SJCRH30 (cell line): ENCODE data around the gene PLEKHH1. TPM values are rescaled to one million over a fixed set of nuclear protein-coding genes. Genes with fewer than 3 reads are reported as not detected.
A peak's percentile ranks its signal among the peaks of the same experiment; 100 is the strongest.
"Not testable (repeated sequence)": the region's sequence is repeated elsewhere in the genome, so short reads cannot be mapped to it uniquely, and the experiment has no call there.

Experiments
- DNase-seq, 2 experiments: peaks; one replicate each; pipeline ENCODE4 v3.0.0-alpha.2; 2015 to 2020
- H3K27ac ChIP-seq: fragments of 250-450 bp; sonication (Bioruptor Pico); 2 replicates; pipeline ENCODE4 v1.5.1; 2020; ENCODE audit warnings: mild to moderate bottlenecking, moderate library complexity
- H3K27me3 ChIP-seq: fragments of 250-450 bp; sonication (Bioruptor Pico); 2 replicates; pipeline ENCODE4 v1.5.1; 2020; ENCODE audit warnings: mild to moderate bottlenecking, moderate library complexity
- H3K36me3 ChIP-seq: fragments of 250-450 bp; sonication (Bioruptor Pico); 2 replicates; pipeline ENCODE4 v1.5.1; 2020; ENCODE audit warnings: mild to moderate bottlenecking, moderate library complexity
- H3K4me1 ChIP-seq: fragments of 250-450 bp; sonication (Bioruptor Pico); 2 replicates; pipeline ENCODE4 v1.5.1; 2020; ENCODE audit warnings: mild to moderate bottlenecking, moderate library complexity
- H3K4me3 ChIP-seq: fragments of 250-450 bp; sonication (Bioruptor Pico); 2 replicates; pipeline ENCODE4 v1.5.1; 2020; ENCODE audit warnings: mild to moderate bottlenecking, moderate library complexity
- H3K9me3 ChIP-seq: fragments of 250-450 bp; sonication (Bioruptor Pico); replicated peaks from 2 replicates; pipeline ENCODE4 v1.5.1; 2020; ENCODE audit warnings: mild to moderate bottlenecking, moderate library complexity
- total RNA-seq: library from RNA; depleted of rRNA; stranded (reverse); fragments of >200 nt; shearing (Covaris generic); gene quantifications from 2 replicates; pipeline ENCODE4 v1.2.3, GENCODE V29; 2014

Gene PLEKHH1
- total RNA-seq, 1 experiment from 2014 or later: 0.75 TPM

DNA sequence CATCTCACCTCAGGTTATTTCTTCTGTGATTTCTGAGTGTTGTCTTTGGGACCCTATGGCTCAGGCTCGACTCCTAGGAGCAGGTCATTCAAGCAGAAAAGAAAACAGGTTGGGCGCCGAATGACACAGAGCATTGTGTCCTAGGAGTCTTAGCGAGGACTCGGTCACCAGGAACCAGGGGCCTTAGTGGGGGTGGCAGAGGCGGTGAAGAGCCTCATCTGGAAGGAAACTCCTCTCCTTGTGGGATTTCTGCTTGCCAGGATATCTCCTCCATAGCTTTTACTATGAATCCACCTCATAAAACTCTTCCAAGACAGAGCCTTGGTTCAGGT, 630 bp downstream of the PLEKHH1 start:
- Histone ChIP-seq H3K27ac (no peak overlapping the region), H3K4me3 (peak overlapping the region; percentile 70)
- DNase-seq: no peak

DNA sequence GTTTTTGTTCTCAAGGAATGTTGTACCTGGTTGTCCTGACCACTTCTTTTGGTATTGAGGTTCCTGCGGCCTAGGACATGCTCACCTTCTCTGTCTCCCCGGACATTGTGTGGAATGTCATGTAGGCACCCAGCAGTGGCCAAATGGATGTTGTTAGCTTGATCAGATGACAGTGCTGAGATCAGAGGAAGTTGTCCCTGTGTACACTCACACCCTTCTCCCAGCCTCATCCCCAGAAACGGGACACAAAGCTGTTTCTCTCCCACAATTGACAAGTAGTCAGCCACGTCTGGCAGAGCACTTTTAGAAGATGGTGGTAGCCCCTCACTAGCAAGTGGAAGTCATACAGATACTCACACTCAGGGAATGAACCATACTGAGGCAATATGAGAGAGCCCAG, 3.0 kb downstream of the PLEKHH1 start:
- Histone ChIP-seq H3K27ac (no peak overlapping the region), H3K4me3 (no peak overlapping the region)

More for the DNA sequence above, 630 bp downstream of the PLEKHH1 start:
- no peaks in the 10 kb centered on the region for H3K4me1 ChIP-seq
- H3K9me3 ChIP-seq: no peaks in the 10 kb centered on the region
- peaks cover 7% of the 10 kb centered on the region; the same call in 1 of the 2 replicates for H3K27me3 ChIP-seq
- H3K36me3 ChIP-seq: no peaks in the 10 kb centered on the region

DNA sequence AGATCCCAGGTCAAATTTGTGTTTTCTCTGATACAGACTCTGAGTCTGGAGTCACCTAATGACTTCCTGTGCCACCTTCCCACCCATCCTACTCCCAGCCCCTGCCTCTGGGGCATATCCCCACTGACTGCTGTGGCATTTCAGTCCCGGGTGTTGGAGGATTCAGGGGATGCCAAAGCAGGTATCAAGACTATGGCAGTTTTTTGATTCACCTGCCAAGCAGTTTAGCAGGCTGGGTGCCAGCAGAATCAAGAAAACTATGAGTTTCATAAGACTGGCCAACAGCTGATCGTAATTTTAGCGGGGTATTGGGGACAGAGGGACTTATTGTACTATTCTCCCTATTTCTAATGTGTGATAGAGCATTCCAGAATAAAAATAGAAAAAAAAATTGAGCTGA, 4.6 kb downstream of the PLEKHH1 start:
- Histone ChIP-seq H3K27ac (no peak overlapping the region), H3K36me3 (no peaks in the 10 kb centered on the region), H3K27me3 (no peaks in the 10 kb centered on the region), H3K4me3 (no peak overlapping the region), H3K4me1 (no peaks in the 10 kb centered on the region), H3K9me3 (no peaks in the 10 kb centered on the region)
- DNase-seq: no peak

More for the DNA sequence above, 3.0 kb downstream of the PLEKHH1 start:
- H3K27me3 ChIP-seq: peaks cover 7% of the 10 kb centered on the region; the same call in 1 of the 2 replicates
- no peaks in the 10 kb centered on the region for H3K4me1 ChIP-seq
- no peak for DNase-seq
- no peaks in the 10 kb centered on the region for H3K9me3 ChIP-seq
- no peaks in the 10 kb centered on the region for H3K36me3 ChIP-seq

DNA sequence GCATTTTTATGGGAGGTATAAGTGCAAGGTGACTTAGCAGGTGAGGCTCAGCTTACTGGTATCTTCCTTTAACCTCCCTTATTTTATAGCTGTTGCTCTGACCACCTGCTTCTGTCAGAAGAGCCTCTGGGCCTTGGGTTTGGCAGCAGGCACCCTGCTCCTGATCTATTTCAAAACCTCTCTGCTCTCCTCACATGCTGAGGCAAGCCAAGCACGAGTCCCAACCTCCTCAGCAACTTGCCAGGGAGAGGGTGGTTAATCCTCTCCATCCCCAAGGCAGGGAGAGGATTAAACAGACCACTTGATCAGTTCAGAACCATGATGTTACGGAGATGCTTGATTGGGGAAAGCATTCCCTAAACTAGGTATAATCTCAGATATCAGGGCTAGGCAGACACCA, 5.4 kb downstream of the PLEKHH1 start:
- no peaks in the 10 kb centered on the region for H3K36me3 ChIP-seq
- no peak for DNase-seq
- H3K4me1 ChIP-seq: no peaks in the 10 kb centered on the region
- no peak overlapping the region for H3K27ac ChIP-seq
- H3K4me3 ChIP-seq: no peak overlapping the region
- no peaks in the 10 kb centered on the region for H3K9me3 ChIP-seq
- H3K27me3 ChIP-seq: no peaks in the 10 kb centered on the region

DNA sequence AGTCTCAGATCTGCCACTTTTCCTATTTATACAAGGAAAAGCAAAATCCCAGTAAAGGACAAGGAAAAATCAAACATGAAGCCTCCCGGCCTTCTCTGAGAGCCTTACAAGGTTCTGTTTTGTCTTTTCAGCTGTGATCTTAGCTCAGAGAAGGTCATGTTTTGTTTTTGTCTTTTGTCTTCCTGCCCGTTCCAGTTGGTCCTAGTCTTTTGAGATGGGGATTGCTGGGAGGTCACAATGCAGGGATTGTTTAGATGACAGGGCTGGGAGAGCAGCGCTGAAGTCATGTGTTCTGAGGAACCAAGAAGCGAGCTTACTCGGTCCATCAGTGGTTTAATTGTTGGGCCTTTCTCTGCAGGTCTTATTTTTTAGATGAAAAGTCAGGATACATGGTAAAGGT, 6.0 kb downstream of the PLEKHH1 start:
- DNase-seq: peak in 1 of 2 experiments; percentile 49
- H3K27ac ChIP-seq: no peak overlapping the region
- no peaks in the 10 kb centered on the region for H3K36me3 ChIP-seq

DNA sequence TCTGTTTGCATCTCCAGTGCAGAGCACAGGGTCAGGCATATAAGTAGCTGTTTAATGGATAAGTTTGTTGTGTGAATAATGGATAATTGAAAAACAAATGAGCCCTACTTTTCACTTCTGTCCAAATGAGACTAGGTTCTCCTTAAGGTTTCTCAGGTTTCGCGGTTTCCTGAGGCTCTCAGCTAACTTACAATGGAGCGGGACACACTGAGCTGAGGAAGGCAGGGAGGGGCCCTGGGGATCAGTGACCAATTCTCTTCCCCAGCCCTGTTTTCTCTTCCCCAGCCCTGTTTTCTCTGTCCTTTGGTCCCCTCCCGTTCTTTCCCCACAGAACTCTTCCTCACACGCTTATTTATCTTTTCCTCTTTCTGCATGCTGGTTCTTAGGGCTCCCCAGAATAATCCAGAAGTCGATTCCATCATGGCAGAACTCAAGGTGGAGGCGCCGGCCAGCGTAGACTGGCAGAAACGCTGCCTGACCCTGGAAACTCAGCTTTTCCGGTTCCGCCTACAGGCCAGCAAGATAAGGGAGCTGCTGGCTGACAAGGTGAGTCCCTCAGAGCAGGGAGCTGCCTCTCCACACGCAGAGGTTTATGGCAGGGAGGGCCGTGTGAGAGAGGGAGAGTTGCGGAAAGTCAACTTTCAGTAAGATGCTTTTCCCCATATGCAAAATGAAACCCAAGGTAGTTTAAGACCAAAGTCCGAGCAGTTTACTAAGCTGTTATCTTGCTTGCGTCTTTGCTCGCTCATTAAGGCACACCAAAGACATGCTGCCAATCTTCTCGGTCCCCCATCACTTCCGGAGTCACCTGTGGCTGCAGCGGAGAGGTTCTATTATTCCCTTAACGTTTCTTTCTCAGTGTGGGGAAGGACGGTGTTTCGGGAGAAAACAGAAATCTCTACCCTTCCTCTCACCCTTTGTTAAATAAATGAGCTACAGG, 8.6 kb downstream of the PLEKHH1 start:
- Histone ChIP-seq H3K4me1 (no peaks in the 10 kb centered on the region), H3K36me3 (no peaks in the 10 kb centered on the region), H3K27me3 (no peaks in the 10 kb centered on the region), H3K27ac (no peak overlapping the region), H3K4me3 (no peak overlapping the region), H3K9me3 (no peaks in the 10 kb centered on the region)
- no peak for DNase-seq

More for the DNA sequence above, 6.0 kb downstream of the PLEKHH1 start:
- no peaks in the 10 kb centered on the region for H3K4me1 ChIP-seq
- H3K27me3 ChIP-seq: no peaks in the 10 kb centered on the region
- H3K4me3 ChIP-seq: no peak overlapping the region
- no peaks in the 10 kb centered on the region for H3K9me3 ChIP-seq

DNA sequence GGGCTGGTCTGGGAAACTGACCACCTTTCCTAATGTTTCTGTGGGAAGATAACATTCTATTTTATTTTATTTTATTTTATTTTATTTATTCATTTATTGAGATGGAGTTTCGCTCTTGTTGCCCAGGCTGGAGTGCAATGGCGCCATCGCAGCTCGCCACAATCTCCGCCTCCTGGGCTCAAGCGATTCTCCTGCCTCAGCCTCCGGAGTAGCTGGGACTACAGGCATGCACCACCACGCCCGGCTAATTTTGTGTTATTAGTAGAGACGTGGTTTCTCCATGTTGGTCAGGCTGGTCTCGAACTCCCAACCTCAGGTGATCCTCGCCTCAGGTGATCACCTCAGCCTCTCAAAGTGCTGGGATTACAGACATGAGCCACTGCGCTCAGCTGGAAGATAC, 9.5 kb downstream of the PLEKHH1 start:
- not testable (repeated sequence) for H3K4me1 ChIP-seq, H3K9me3 ChIP-seq, H3K36me3 ChIP-seq, H3K27ac ChIP-seq, H3K4me3 ChIP-seq, H3K27me3 ChIP-seq, DNase-seq

DNA sequence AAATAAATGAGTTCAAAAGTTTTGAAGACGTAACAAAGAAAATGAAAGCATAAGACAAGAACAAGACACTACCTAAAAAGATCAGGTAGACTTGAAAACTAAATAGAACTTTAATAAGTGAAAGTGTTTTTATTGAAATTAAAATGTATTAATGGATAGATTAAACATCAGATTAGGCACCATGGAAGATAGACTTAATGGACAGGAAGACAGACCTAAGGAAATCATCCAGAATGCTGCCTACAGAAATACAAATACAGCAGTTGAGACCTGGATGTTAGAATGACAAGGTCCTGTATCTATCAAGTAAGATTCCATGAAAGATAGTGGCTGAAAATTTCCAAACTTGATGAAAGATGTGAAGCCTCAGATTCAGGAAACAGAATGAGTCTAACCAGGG, 11.5 kb downstream of the PLEKHH1 start:
- H3K27me3 ChIP-seq: no peaks in the 10 kb centered on the region
- H3K9me3 ChIP-seq: no peaks in the 10 kb centered on the region
- H3K4me3 ChIP-seq: no peak overlapping the region
- no peak overlapping the region for H3K27ac ChIP-seq
- H3K36me3 ChIP-seq: no peaks in the 10 kb centered on the region
- no peaks in the 10 kb centered on the region for H3K4me1 ChIP-seq
- DNase-seq: no peak

DNA sequence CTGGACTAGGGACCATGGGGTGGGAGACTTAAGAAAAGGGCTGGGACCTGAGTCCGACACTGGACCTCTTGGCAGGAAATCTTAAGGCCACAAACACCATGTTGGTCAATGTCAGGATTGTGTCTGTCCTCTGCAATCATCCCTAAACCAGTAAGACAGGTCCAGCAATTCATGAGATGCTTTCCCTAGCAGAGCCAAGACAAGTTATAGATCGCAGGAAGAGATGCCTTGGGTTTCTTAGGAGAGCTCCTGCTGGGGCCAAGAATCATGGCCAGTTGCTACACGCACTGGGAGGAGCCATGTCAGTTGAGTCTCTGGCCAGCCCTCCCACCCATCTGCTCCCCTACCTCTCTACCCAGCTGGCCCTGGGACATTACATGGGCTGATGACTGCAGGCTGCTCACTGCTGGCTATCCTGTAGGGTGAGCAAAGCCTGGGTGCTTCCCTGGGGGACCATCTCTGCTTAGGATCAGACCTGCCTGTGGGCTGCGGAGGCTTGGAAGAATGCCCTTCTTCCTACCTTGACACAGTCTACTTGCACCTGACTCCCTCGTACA, 14.2 kb downstream of the PLEKHH1 start:
- Histone ChIP-seq H3K4me1 (no peaks in the 10 kb centered on the region), H3K9me3 (no peaks in the 10 kb centered on the region), H3K27ac (no peak overlapping the region), H3K36me3 (no peaks in the 10 kb centered on the region), H3K4me3 (no peak overlapping the region), H3K27me3 (no peaks in the 10 kb centered on the region)
- DNase-seq: no peak

DNA sequence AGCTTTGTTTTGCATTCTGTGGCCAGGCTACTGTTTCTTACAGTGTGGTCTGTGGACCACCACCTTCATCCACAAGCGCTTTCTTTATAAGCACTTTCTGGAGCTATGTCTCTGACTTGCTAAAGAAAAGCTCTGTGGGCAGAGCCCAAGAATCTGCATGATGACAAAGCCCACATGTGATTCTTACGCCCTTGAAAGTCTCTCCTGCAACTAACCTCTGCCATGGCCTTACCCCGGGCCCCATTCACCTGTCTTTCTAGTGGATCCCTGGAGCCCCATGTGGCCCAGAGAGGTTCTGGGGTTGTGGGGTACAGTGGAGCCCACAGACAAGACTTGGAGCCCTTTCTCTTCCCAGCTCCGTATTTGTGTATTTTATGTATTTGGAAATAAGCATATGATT, 16.6 kb downstream of the PLEKHH1 start:
- Histone ChIP-seq H3K27ac (no peak overlapping the region), H3K4me1 (no peaks in the 10 kb centered on the region), H3K9me3 (no peaks in the 10 kb centered on the region), H3K36me3 (no peaks in the 10 kb centered on the region), H3K4me3 (no peak overlapping the region), H3K27me3 (no peaks in the 10 kb centered on the region)
- DNase-seq: no peak

DNA sequence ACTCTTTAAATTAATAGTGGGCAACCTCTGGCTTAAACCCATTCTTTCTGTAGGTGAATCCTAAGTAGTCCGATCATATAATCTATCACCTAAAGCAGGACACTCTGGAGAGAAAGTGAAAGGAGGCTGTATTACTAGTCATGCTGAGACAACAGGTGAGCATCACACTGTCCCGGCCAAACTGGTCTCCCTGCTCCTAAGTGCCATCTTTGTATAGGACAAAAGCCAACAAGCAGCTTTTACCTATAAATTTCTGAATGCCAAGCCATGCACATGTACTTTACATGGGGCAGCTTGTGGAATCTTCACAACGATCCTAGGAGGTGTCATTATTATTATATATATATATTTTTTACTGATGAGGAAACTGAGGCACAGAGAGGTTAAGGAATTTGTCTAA, 18.0 kb downstream of the PLEKHH1 start:
- no peak overlapping the region for H3K4me3 ChIP-seq
- H3K9me3 ChIP-seq: no peaks in the 10 kb centered on the region
- H3K36me3 ChIP-seq: no peaks in the 10 kb centered on the region
- H3K27ac ChIP-seq: no peak overlapping the region
- no peaks in the 10 kb centered on the region for H3K4me1 ChIP-seq
- no peak for DNase-seq
- H3K27me3 ChIP-seq: no peaks in the 10 kb centered on the region

DNA sequence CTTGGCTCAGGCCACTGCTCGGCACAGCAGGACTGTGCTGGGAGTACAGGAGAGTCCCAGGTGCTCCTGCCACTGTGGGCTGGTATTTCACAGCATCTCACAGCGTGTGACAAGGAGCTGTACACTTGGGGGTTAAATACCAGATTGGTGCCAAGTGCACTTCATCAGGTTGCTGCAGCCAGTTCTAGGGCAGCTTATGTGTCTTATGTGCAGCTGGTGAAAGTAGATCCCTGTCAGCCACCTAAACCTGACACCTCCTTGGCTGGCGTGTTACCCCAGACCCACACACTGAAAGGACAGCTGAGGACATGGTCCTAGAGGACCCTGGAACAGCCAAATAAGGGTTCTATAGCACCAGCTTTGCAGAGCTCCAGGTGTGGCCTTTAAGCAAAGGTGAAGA, 18.9 kb downstream of the PLEKHH1 start:
- Histone ChIP-seq H3K36me3 (no peaks in the 10 kb centered on the region), H3K27ac (no peak overlapping the region), H3K9me3 (no peaks in the 10 kb centered on the region), H3K4me3 (no peak overlapping the region), H3K27me3 (no peaks in the 10 kb centered on the region), H3K4me1 (peaks cover 4% of the 10 kb centered on the region)
- DNase-seq: peak in 1 of 2 experiments; percentile 42

DNA sequence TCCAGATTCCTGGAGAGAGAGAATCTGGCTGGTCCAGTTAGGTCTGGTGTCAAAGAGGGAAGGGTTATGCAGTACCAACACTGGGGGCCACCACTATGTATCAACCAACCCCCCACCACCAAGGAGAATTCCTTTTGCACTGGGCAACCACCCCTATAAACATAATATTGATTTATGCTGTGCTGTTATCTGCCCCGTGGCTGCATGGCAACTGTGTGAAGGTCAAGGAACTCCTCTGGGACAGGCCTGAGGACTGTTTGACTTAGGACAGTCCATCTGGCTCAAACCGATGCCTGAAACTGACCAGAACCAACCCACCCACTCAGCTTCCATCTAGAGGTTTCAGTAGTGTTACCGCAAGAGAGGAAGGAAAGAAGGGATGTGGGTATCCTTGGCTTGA, 20.5 kb downstream of the PLEKHH1 start:
- Histone ChIP-seq H3K4me1 (peaks cover 9% of the 10 kb centered on the region), H3K27me3 (no peaks in the 10 kb centered on the region), H3K9me3 (no peaks in the 10 kb centered on the region), H3K36me3 (no peaks in the 10 kb centered on the region), H3K27ac (no peak overlapping the region), H3K4me3 (no peak overlapping the region)
- no peak for DNase-seq

DNA sequence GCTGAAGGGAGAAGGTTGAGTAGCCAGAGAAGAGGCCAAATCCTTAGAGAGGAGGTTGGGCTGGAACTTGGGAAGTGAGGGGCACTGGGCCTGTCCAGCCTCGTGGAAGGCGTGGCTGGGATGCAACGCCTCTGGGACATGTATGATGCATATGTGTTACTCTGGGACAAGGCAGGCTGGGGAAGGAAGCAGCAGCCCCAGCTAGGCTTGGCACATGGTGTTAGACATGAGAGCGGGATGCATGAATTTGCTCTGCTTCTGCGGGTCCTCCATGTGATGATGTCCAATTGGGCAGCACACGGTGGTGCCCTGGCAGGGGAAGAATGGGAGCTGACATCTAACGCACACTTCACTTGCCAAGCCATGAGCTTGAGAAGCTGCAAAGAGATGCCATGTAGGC, 21.3 kb downstream of the PLEKHH1 start:
- DNase-seq: no peak
- Histone ChIP-seq H3K4me1 (peaks cover 9% of the 10 kb centered on the region), H3K36me3 (no peaks in the 10 kb centered on the region), H3K4me3 (no peak overlapping the region), H3K9me3 (no peaks in the 10 kb centered on the region), H3K27me3 (no peaks in the 10 kb centered on the region), H3K27ac (no peak overlapping the region)

DNA sequence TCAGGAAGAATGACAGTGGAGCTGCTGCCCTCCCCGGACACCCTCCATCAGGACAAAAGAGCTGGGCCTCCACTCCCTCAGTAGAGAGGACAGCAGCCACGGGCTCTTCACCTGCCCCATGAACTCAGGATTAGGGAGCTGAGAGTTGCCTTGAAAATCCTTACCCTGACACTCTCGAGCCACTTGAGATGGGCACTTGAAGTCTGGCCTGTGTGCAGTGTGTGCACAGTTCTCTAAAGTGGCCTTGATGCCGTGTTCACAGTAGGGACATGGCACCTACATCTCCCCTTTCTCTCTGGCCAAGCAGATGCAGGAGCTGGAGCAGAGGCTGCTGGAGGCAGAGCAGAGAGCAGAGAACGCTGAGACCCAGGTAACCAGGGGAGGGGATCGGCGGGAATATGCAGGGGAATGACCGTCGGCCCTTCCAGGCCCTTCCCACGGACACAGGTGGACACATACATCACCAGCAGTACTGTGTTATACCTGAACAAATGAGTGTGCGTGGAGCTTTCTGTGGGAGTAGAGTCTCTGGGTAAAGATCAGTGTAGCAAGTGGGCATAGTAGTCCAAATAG, 22.5 kb downstream of the PLEKHH1 start:
- no peak for DNase-seq
- Histone ChIP-seq H3K4me1 (peaks cover 9% of the 10 kb centered on the region), H3K27me3 (no peaks in the 10 kb centered on the region), H3K9me3 (no peaks in the 10 kb centered on the region), H3K4me3 (no peak overlapping the region), H3K27ac (no peak overlapping the region), H3K36me3 (no peaks in the 10 kb centered on the region)
